ENCODE data around the gene PTPRM. TPM values are rescaled to one million over a fixed set of nuclear protein-coding genes. Genes with fewer than 3 reads are reported as not detected.

PTPRM gene
- total and polyA plus RNA-seq, 4 donors: 9.2 to 23.0 (median 12.7) TPM

DNA sequence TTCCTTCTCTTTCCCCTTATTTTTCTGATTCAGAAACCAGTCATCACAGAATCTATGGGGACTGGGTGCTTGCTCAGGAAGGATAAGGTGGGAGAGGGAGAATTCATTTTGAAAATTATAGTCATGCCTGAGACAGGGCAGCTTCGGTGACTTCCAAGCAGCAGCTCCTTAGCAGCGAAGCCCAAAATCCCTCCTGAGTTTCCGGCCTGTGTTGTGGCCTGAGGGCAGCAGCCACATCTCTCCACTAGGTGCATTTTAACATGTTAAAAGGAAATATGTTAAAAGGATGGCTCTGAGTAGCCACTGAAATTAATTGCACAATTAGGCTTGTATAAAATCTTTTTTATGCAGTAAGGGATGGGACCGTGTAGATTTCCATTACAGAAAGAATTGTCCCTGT, 835.1 kb downstream of the PTPRM start:
- Histone ChIP-seq H3K9ac (ENCODE audit: low read depth in 1 of 2, low read length in 2 of 2) (no peak overlapping the region), H3K27ac (ENCODE audit: low read depth in 1 of 2, low read length in 2 of 2) (no peak overlapping the region), H3K4me1 (ENCODE audit: control insufficient read depth in 4 of 4, insufficient read depth in 4 of 4, low read length in 3 of 4) (no peaks in the 10 kb centered on the region), H3K27me3 (ENCODE audit: control insufficient read depth in 4 of 4, insufficient read depth in 4 of 4, low read length in 3 of 4) (no peaks in the 10 kb centered on the region), H3K9me3 (ENCODE audit: control insufficient read depth in 4 of 4, low read length in 3 of 4) (no peaks in the 10 kb centered on the region), H3K36me3 (ENCODE audit: control insufficient read depth in 4 of 4, insufficient read depth in 3 of 4, low read depth in 1 of 4, low read length in 3 of 4) (peaks cover 0 to 2% (median 0%) of the 10 kb centered on the region in 4 donors), H3K4me3 (ENCODE audit: low read depth in 1 of 3, low read length in 3 of 3) (no peak overlapping the region)
- WGBS: 98% methylated on average over 4 of the region's 4 CpGs
- DNase-seq (ENCODE audit: low spot score): no peak
- TF ChIP-seq TAF1 (conservative IDR thresholded peaks at IDR 0.05) (no peak), HNF4G (IDR thresholded peaks at IDR 0.05) (no peak), REST (IDR thresholded peaks at IDR 0.05) (no peak), RAD21 (IDR thresholded peaks at IDR 0.05) (no peak), YY1 (IDR thresholded peaks at IDR 0.05) (no peak), RXRA (IDR thresholded peaks at IDR 0.05) (no peak), FOXA1 (IDR thresholded peaks at IDR 0.05) (no peak), SP1 (IDR thresholded peaks at IDR 0.05) (no peak)

GRCh38 chr18:8403713-8404112, 836.6 kb downstream of the PTPRM start:
- no peaks in the 10 kb centered on the region for H3K9me3 ChIP-seq (ENCODE audit: control insufficient read depth in 4 of 4, low read length in 3 of 4)
- TF ChIP-seq NR2F2 (IDR thresholded peaks at IDR 0.05) (no peak), TAF1 (conservative IDR thresholded peaks at IDR 0.05) (no peak), GABPA (IDR thresholded peaks at IDR 0.05 in 1 of 2, conservative IDR thresholded peaks at IDR 0.05 in 1 of 2) (no peak), EGR1 (IDR thresholded peaks at IDR 0.05; ENCODE audit: low read depth in 2 of 2) (no peak), HNF4G (IDR thresholded peaks at IDR 0.05) (no peak), JUND (IDR thresholded peaks at IDR 0.05) (no peak), FOXA2 (IDR thresholded peaks at IDR 0.05) (no peak), REST (IDR thresholded peaks at IDR 0.05) (no peak), HNF4A (conservative IDR thresholded peaks at IDR 0.05) (no peak), FOXA1 (IDR thresholded peaks at IDR 0.05) (no peak), YY1 (IDR thresholded peaks at IDR 0.05) (no peak), SP1 (IDR thresholded peaks at IDR 0.05) (no peak), RXRA (IDR thresholded peaks at IDR 0.05) (no peak)
- TF ChIP-seq, protein P1, sequence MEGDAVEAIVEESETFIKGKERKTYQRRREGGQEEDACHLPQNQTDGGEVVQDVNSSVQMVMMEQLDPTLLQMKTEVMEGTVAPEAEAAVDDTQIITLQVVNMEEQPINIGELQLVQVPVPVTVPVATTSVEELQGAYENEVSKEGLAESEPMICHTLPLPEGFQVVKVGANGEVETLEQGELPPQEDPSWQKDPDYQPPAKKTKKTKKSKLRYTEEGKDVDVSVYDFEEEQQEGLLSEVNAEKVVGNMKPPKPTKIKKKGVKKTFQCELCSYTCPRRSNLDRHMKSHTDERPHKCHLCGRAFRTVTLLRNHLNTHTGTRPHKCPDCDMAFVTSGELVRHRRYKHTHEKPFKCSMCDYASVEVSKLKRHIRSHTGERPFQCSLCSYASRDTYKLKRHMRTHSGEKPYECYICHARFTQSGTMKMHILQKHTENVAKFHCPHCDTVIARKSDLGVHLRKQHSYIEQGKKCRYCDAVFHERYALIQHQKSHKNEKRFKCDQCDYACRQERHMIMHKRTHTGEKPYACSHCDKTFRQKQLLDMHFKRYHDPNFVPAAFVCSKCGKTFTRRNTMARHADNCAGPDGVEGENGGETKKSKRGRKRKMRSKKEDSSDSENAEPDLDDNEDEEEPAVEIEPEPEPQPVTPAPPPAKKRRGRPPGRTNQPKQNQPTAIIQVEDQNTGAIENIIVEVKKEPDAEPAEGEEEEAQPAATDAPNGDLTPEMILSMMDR (IDR thresholded peaks at IDR 0.05; ENCODE audit: low read depth, low read length, missing input control): no peak
- TF ChIP-seq, protein P2, sequence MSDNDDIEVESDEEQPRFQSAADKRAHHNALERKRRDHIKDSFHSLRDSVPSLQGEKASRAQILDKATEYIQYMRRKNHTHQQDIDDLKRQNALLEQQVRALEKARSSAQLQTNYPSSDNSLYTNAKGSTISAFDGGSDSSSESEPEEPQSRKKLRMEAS (IDR thresholded peaks at IDR 0.05): no peak
- TF ChIP-seq, protein P3, sequence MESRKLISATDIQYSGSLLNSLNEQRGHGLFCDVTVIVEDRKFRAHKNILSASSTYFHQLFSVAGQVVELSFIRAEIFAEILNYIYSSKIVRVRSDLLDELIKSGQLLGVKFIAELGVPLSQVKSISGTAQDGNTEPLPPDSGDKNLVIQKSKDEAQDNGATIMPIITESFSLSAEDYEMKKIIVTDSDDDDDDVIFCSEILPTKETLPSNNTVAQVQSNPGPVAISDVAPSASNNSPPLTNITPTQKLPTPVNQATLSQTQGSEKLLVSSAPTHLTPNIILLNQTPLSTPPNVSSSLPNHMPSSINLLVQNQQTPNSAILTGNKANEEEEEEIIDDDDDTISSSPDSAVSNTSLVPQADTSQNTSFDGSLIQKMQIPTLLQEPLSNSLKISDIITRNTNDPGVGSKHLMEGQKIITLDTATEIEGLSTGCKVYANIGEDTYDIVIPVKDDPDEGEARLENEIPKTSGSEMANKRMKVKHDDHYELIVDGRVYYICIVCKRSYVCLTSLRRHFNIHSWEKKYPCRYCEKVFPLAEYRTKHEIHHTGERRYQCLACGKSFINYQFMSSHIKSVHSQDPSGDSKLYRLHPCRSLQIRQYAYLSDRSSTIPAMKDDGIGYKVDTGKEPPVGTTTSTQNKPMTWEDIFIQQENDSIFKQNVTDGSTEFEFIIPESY (IDR thresholded peaks at IDR 0.05): no peak
- no peak overlapping the region for H3K9ac ChIP-seq (ENCODE audit: low read depth in 1 of 2, low read length in 2 of 2)
- no peak overlapping the region for H3K27ac ChIP-seq (ENCODE audit: low read depth in 1 of 2, low read length in 2 of 2)
- WGBS: 96% methylated on average over 2 of the region's 2 CpGs
- H3K36me3 ChIP-seq (ENCODE audit: control insufficient read depth in 4 of 4, insufficient read depth in 3 of 4, low read depth in 1 of 4, low read length in 3 of 4): peaks cover 0 to 2% (median 0%) of the 10 kb centered on the region in 4 donors
- no peak for DNase-seq (ENCODE audit: low spot score)
- no peak overlapping the region for H3K4me3 ChIP-seq (ENCODE audit: low read depth in 1 of 3, low read length in 3 of 3)
- H3K27me3 ChIP-seq (ENCODE audit: control insufficient read depth in 4 of 4, insufficient read depth in 4 of 4, low read length in 3 of 4): no peaks in the 10 kb centered on the region
- no peaks in the 10 kb centered on the region for H3K4me1 ChIP-seq (ENCODE audit: control insufficient read depth in 4 of 4, insufficient read depth in 4 of 4, low read length in 3 of 4)
